H1 (cell line): ENCODE results near the gene S100A14. TPM values are rescaled to one million over a fixed set of nuclear protein-coding genes. Genes with fewer than 3 reads are reported as not detected.
A peak's percentile ranks its signal among the peaks of the same experiment; 100 is the strongest.

ENCODE experiments used
- CTCF ChIA-PET: fragments of 300-600 bp; sonication (Branson Sonifier 250); formaldehyde crosslinking; loops from one replicate; lab custom pipeline; 2021; ENCODE audit not compliant: partially characterized antibody; lab: Charles Lee
- POLR2A ChIA-PET: fragments of 300-600 bp; sonication (Branson Sonifier 250); formaldehyde crosslinking; loops from one replicate; lab custom pipeline; 2021; ENCODE audit warnings: inconsistent platforms; ENCODE audit not compliant: partially characterized antibody; lab: Charles Lee
- DNase-seq, 2 experiments: peaks; one replicate each; pipeline versions ENCODE4 v3.0.0 to v3.0.0-alpha.2; 2010 to 2022; ENCODE audit warnings: low spot score in 2 of 2, low read depth in 1 of 2, mixed read lengths in 1 of 2
- FAIRE-seq: peaks from 2 replicates; lab custom pipeline; 2011; peaks lifted over from hg19 to GRCh38; lab: Jason Lieb, UNC
- H2AFZ ChIP-seq: 2 replicates; pipeline ENCODE4 v1.8.1; 2012; ENCODE audit warnings: low read length, inconsistent platforms
- H2AK5ac ChIP-seq: 2 replicates; pipeline ENCODE4 v1.6.1; 2013; ENCODE audit warnings: low read depth, low read length
- H2BK120ac ChIP-seq: replicated peaks from 2 replicates; pipeline ENCODE3; 2013; ENCODE audit warnings: low read depth, low read length, inconsistent platforms
- H2BK12ac ChIP-seq: 2 replicates; pipeline ENCODE4 v1.6.1; 2013; ENCODE audit warnings: low read depth, low read length
- H2BK15ac ChIP-seq: 2 replicates; pipeline ENCODE4 v1.6.1; 2013; ENCODE audit warnings: low read length
- H2BK20ac ChIP-seq: 2 replicates; pipeline ENCODE4 v1.6.1; 2013; ENCODE audit warnings: low read length
- H2BK5ac ChIP-seq: 2 replicates; pipeline ENCODE4 v1.6.1; 2013; ENCODE audit warnings: low read depth, low read length
- H3K14ac ChIP-seq: 2 replicates; pipeline ENCODE4 v1.6.1; 2013; ENCODE audit warnings: inconsistent platforms; ENCODE audit not compliant: insufficient read length
- H3K18ac ChIP-seq: 2 replicates; pipeline ENCODE4 v1.6.1; 2013; ENCODE audit warnings: low read length; ENCODE audit errors: extremely low read depth
- H3K23ac ChIP-seq: 2 replicates; pipeline ENCODE4 v1.6.1; 2013; ENCODE audit warnings: inconsistent platforms; ENCODE audit not compliant: insufficient read length
- H3K23me2 ChIP-seq: 2 replicates; pipeline ENCODE4 v1.6.1; 2013; ENCODE audit warnings: low read depth, low read length
- H3K27ac ChIP-seq: 2 replicates; pipeline ENCODE4 v1.6.1; 2011; ENCODE audit warnings: low read depth, low read length, inconsistent platforms
- H3K27me3 ChIP-seq, 4 experiments: replicated peaks in 1 of 4; 1 replicate in 1 of 4; 2 replicates in 3 of 4; pipeline versions ENCODE4 v1.6.1 to v1.8.1; 2011 to 2013; ENCODE audit warnings: low read length in 3 of 4, mild to moderate bottlenecking in 3 of 4, inconsistent platforms in 2 of 4, mixed read lengths in 2 of 4, moderate library complexity in 1 of 4; ENCODE audit not compliant: control insufficient read depth in 3 of 4, insufficient read depth in 3 of 4; ENCODE audit errors: extremely low read depth in 1 of 4
- H3K36me3 ChIP-seq, 4 experiments: 2 replicates each; pipeline versions ENCODE4 v1.6.1 to v1.8.1; 2011 to 2013; ENCODE audit warnings: mild to moderate bottlenecking in 4 of 4, low read length in 3 of 4, moderate library complexity in 2 of 4, control low read depth in 1 of 4, inconsistent platforms in 1 of 4; ENCODE audit not compliant: insufficient read depth in 4 of 4, control insufficient read depth in 2 of 4
- H3K4ac ChIP-seq: replicated peaks from 2 replicates; pipeline ENCODE3; 2013; ENCODE audit warnings: low read length, low read depth, mixed read lengths, inconsistent platforms; ENCODE audit not compliant: insufficient read length
- H3K4me1 ChIP-seq, 4 experiments: replicated peaks in 1 of 4; 1 replicate in 1 of 4; 2 replicates in 3 of 4; pipeline versions ENCODE4 v1.6.1 to v1.8.1; 2011 to 2013; ENCODE audit warnings: low read length in 3 of 4, inconsistent platforms in 2 of 4, mixed read lengths in 1 of 4; ENCODE audit not compliant: insufficient read depth in 4 of 4, control insufficient read depth in 3 of 4
- H3K4me2 ChIP-seq, 2 experiments: 2 replicates each; pipeline versions ENCODE4 v1.6.1 to v1.8.1; 2011 to 2013; ENCODE audit warnings: low read depth in 2 of 2, low read length in 2 of 2, control low read depth in 1 of 2, inconsistent platforms in 1 of 2, mild to moderate bottlenecking in 1 of 2; ENCODE audit not compliant: insufficient read depth in 1 of 2
- H3K4me3 ChIP-seq, 4 experiments: fragments of 200-600, 300-600 bp in 1 of 4; sonication (generic), shearing (Covaris generic), sonication (Bioruptor Twin) in 1 of 4; 2 replicates each; pipeline versions ENCODE4 v1.5.1 to v1.8.1; 2011 to 2016; ENCODE audit warnings: low read length in 4 of 4, low read depth in 3 of 4, control low read depth in 2 of 4, inconsistent platforms in 2 of 4, mild to moderate bottlenecking in 2 of 4, mixed read lengths in 1 of 4, moderate library complexity in 1 of 4; ENCODE audit not compliant: insufficient read depth in 2 of 4; ENCODE audit errors: extremely low read depth in 1 of 4
- H3K56ac ChIP-seq: replicated peaks from 2 replicates; pipeline ENCODE3; 2013; ENCODE audit warnings: low read depth, mild to moderate bottlenecking, mixed read lengths, low read length, inconsistent platforms; ENCODE audit not compliant: insufficient read length
- H3K79me1 ChIP-seq: 2 replicates; pipeline ENCODE4 v1.6.1; 2013; ENCODE audit warnings: low read depth, low read length, control low read depth
- H3K79me2 ChIP-seq, 2 experiments: 2 replicates each; pipeline versions ENCODE4 v1.6.1 to v1.8.1; 2012 to 2013; ENCODE audit warnings: low read length in 2 of 2, mild to moderate bottlenecking in 2 of 2, inconsistent platforms in 1 of 2; ENCODE audit not compliant: insufficient read depth in 2 of 2, control insufficient read depth in 1 of 2
- H3K9ac ChIP-seq, 4 experiments: replicated peaks in 1 of 4; 1 replicate in 1 of 4; 2 replicates in 3 of 4; pipeline versions ENCODE4 v1.6.1 to v1.8.1; 2011 to 2013; ENCODE audit warnings: low read depth in 3 of 4, low read length in 3 of 4, control low read depth in 2 of 4, mild to moderate bottlenecking in 2 of 4, moderate library complexity in 2 of 4, inconsistent platforms in 1 of 4; ENCODE audit errors: extremely low read depth in 1 of 4
- H3K9me3 ChIP-seq, 2 experiments: 2 replicates each; pipeline versions ENCODE4 v1.6.1 to v1.8.1; 2012 to 2013; ENCODE audit warnings: mild to moderate bottlenecking in 2 of 2, moderate library complexity in 2 of 2, control low read depth in 1 of 2, inconsistent platforms in 1 of 2, low read depth in 1 of 2, low read length in 1 of 2, mixed read lengths in 1 of 2; ENCODE audit not compliant: insufficient read depth in 2 of 2
- H4K20me1 ChIP-seq, 2 experiments: replicated peaks in 1 of 2; 2 replicates each; pipeline versions ENCODE3 to v1.8.1; 2011 to 2013; ENCODE audit warnings: inconsistent platforms in 2 of 2, low read length in 2 of 2, mild to moderate bottlenecking in 1 of 2; ENCODE audit not compliant: insufficient read depth in 2 of 2, control insufficient read depth in 1 of 2
- H4K5ac ChIP-seq: 2 replicates; pipeline ENCODE4 v1.6.1; 2013; ENCODE audit warnings: low read length, low read depth, mixed read lengths, inconsistent platforms; ENCODE audit not compliant: insufficient read length
- H4K8ac ChIP-seq: 2 replicates; pipeline ENCODE4 v1.8.0; 2013; ENCODE audit warnings: mild to moderate bottlenecking, moderate library complexity, low read length, inconsistent platforms; ENCODE audit not compliant: insufficient read depth; ENCODE audit errors: extremely low read depth
- H4K91ac ChIP-seq: replicated peaks from 2 replicates; pipeline ENCODE3; 2013; ENCODE audit warnings: low read length, mixed read lengths, inconsistent platforms; ENCODE audit not compliant: insufficient read length
- NANOG ChIP-seq: IDR thresholded peaks from 2 replicates; pipeline ENCODE4 v1.6.1; 2011; ENCODE audit warnings: low read length, low read depth, mild to moderate bottlenecking, inconsistent platforms; ENCODE audit not compliant: insufficient read depth, poor library complexity, severe bottlenecking
- SIN3A ChIP-seq, 2 experiments: IDR thresholded peaks in 1 of 2; conservative IDR thresholded peaks in 1 of 2; 2 replicates each; pipeline ENCODE4 v1.6.1; 2011 to 2012; ENCODE audit warnings: low read length in 2 of 2, improper control_type of control experiment in 1 of 2, low read depth in 1 of 2, mild to moderate bottlenecking in 1 of 2
- TBP ChIP-seq: IDR thresholded peaks from 2 replicates; pipeline ENCODE4 v1.6.1; 2011; ENCODE audit warnings: low read depth, low read length, improper control_type of control experiment
- WGBS, 2 experiments: shearing (Covaris generic) in 1 of 2; methylation state at CpG; one replicate each; pipeline versions ENCODE4 v1.1.6 to v1.1.7; 2013 to 2015; ENCODE audit warnings: low lambda C conversion rate in 2 of 2, mixed read lengths in 2 of 2, inconsistent platforms in 1 of 2, low coverage in 1 of 2, missing lambda C conversion rate in 1 of 2; ENCODE audit not compliant: insufficient replicate concordance in 2 of 2, insufficient coverage in 1 of 2, insufficient read length in 1 of 2; ENCODE audit errors: extremely low coverage in 1 of 2, missing lambda C conversion rate in 1 of 2; 5-methylcytosine and 5-hydroxymethylcytosine counted together
- polyA plus RNA-seq, 7 experiments: library from polyadenylated mRNA; depleted of rRNA in 3 of 7; stranded (reverse) in 5 of 7; unstranded in 2 of 7; fragments of >200 nt in 5 of 7; fragments of 200-250 nt in 2 of 7; gene quantifications; 1 replicate in 5 of 7; 2 replicates in 1 of 7; 4 replicates in 1 of 7; pipeline versions ENCODE4 v1.2.1 to v1.2.3, GENCODE V29; 2011 to 2013; ENCODE audit warnings: missing spikeins in 2 of 7, mixed read lengths in 2 of 7
- total RNA-seq: library from RNA; stranded (reverse); fragmentation: NEBNext Ultra II Directional; extraction: Animal tissue kit (Norgen Biotek cat#: 25700); gene quantifications from 2 replicates; pipeline ENCODE4 v1.2.1, GENCODE V29; 2021
- TF ChIP-seq, protein P1 (sequence below), 3 experiments: IDR thresholded peaks; 1 replicate in 2 of 3; 2 replicates in 1 of 3; pipeline versions ENCODE4 v1.5.1 to v1.6.1; 2011; ENCODE audit warnings: low read length in 3 of 3, mild to moderate bottlenecking in 3 of 3, inconsistent platforms in 2 of 3, low read depth in 1 of 3, moderate library complexity in 1 of 3; ENCODE audit not compliant: insufficient read depth in 1 of 3; ENCODE audit errors: control extremely low read depth in 1 of 3

S100A14 gene
- total and polyA plus RNA-seq, 2 of the 8 experiments (the other 6 are each of a cell fraction or from before 2014, with no cell fraction given) = 1.4 to 5.3 TPM

DNA sequence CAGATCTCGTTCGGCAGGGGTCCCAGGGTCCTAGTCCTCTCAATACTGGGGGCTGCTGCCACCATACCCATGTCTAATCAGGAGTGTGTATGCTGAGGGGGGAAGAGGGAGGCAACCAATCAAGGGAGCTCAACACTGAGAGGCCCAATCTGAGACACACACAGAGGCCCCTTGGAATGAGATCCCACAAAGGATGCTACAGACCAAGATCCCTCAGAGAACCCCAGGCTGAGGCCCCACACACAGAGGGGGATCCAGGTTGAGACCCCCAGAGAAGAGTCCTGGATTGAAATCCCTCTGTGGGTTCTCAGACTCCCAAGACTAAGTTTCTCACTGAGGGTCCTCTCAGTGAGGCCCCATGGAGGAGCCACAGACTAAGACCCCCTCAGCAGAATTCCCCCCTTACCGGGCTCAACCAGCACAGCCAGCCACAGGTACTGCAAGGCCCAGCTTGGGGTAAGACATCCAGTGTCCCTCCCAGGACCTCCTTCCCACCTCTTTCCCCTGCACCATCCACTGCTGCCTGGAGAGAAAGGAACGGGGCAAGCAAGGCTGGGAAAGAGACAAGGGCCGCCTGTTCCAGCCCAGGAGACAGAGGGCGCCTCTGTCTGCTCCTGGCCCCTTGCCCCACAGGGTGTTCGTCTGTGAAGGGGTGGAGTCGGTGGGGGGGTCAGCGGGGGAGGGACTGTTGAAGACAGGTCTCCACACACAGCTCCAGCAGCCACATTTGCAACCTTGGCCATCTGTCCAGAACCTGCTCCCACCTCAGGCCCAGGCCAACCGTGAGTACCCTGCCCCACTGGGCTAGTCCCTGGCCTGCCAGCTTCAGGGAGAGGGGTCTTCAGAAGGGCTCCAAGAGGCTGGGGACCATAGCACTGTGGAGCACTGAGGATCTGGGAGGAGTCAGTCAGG, 11.8 kb upstream of the S100A14 start, which contains the start of gene S100A1:
TSS of gene S100A1 (plus strand) at position 720 of the 912 bp plus-strand sequence. CDS start 2,088 bp downstream, outside the sequence.
- no peaks in the 10 kb centered on the region for H3K9me3 ChIP-seq
- no peak for FAIRE-seq
- H2BK15ac ChIP-seq = peak within 1 kb of the TSS; percentile 98; the same call in 1 of the 2 replicates
- H3K23me2 ChIP-seq = peaks cover 7% of the 10 kb centered on the region
- TF ChIP-seq, protein P1, sequence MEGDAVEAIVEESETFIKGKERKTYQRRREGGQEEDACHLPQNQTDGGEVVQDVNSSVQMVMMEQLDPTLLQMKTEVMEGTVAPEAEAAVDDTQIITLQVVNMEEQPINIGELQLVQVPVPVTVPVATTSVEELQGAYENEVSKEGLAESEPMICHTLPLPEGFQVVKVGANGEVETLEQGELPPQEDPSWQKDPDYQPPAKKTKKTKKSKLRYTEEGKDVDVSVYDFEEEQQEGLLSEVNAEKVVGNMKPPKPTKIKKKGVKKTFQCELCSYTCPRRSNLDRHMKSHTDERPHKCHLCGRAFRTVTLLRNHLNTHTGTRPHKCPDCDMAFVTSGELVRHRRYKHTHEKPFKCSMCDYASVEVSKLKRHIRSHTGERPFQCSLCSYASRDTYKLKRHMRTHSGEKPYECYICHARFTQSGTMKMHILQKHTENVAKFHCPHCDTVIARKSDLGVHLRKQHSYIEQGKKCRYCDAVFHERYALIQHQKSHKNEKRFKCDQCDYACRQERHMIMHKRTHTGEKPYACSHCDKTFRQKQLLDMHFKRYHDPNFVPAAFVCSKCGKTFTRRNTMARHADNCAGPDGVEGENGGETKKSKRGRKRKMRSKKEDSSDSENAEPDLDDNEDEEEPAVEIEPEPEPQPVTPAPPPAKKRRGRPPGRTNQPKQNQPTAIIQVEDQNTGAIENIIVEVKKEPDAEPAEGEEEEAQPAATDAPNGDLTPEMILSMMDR (IDR thresholded peaks at IDR 0.05; ENCODE audit: control extremely low read depth in 1 of 3, insufficient read depth in 1 of 3, low read depth in 1 of 3, low read length in 3 of 3) = peak in 2 of 3 experiments; percentile 5 to 36; a peak in 2 of 4 replicates
- TF ChIP-seq NANOG = no peak
- no peak for TF ChIP-seq SIN3A (conservative IDR thresholded peaks at IDR 0.05 in 1 of 2, IDR thresholded peaks at IDR 0.05 in 1 of 2; ENCODE audit: low read depth in 1 of 2, low read length in 2 of 2)
- no peak for TF ChIP-seq TBP
- TF ChIP-seq, all 59 proteins: peak for 1
- Histone ChIP-seq H2BK120ac (no peak within 1 kb of the TSS), H3K27ac (peak within 1 kb of the TSS; percentile 59), H4K5ac (peak within 1 kb of the TSS; percentile 57), H3K79me2 (no peaks in the 10 kb centered on the region), H3K4ac (no peak within 1 kb of the TSS), H4K8ac (peak within 1 kb of the TSS; percentile 80; the same call in 1 of the 2 replicates), H3K9ac (peak within 1 kb of the TSS in 2 of 4 experiments; percentile 69 to 70; a peak in 4 of 7 replicates), H3K27me3 (no peaks in the 10 kb centered on the region), H3K4me3 (peak within 1 kb of the TSS; percentile 45 to 77 (median 72)), H3K14ac (no peak within 1 kb of the TSS), H2BK12ac (peak within 1 kb of the TSS; percentile 77), H2AK5ac (no peak within 1 kb of the TSS; the same call in 1 of the 2 replicates), H3K4me2 (peak within 1 kb of the TSS; percentile 74 to 95), H3K56ac (no peak within 1 kb of the TSS), H3K36me3 (peaks cover 0 to 4% (median 1%) of the 10 kb centered on the region in 4 experiments; a peak in 3 of 8 replicates), H2AFZ (peak within 1 kb of the TSS; percentile 72; the same call in 1 of the 2 replicates), H3K4me1 (peaks cover 0 to 13% (median 7%) of the 10 kb centered on the region in 4 experiments; a peak in 6 of 7 replicates), H2BK5ac (peak within 1 kb of the TSS; percentile 68), H3K23ac (no peak within 1 kb of the TSS), H2BK20ac (peak within 1 kb of the TSS; percentile 72; the same call in 1 of the 2 replicates), H3K18ac (peak within 1 kb of the TSS; percentile 93), H4K20me1 (no peaks in the 10 kb centered on the region), H4K91ac (peak within 1 kb of the TSS; percentile 59), H3K79me1 (no peaks in the 10 kb centered on the region)
- ChIA-PET POLR2A (interaction anchor here (0.6 to 15.6 kb wide), 37 partner anchors 9 to 1241 kb away, joined by 3 to 261 read pairs (median 4); partner anchors contain the start of genes RPS27, S100A14, S100A16 and S100A4), CTCF (interaction anchor here (0.7 to 10.2 kb wide), 53 partner anchors 11 to 316 kb away, joined by 3 to 115 read pairs (median 4); partner anchors contain the start of genes S100A14, S100A16, S100A4 and S100A6)
- 71% methylated on average over 10 of the region's 10 CpGs; no CpG with 5 or more reads in 1 of the 2 experiments for WGBS, 2 experiments
- no peak for DNase-seq
